AG08395 (cell line): ENCODE measurements around the gene DMC1.
"Not testable (repeated sequence)": the region's sequence is repeated elsewhere in the genome, so short reads cannot be mapped to it uniquely, and the experiment has no call there.

ENCODE experiments used
- DNase-seq: peaks from one replicate; pipeline ENCODE4 v3.0.0; 2012; ENCODE audit warnings: mixed read lengths, low spot score

Gene DMC1

DNA sequence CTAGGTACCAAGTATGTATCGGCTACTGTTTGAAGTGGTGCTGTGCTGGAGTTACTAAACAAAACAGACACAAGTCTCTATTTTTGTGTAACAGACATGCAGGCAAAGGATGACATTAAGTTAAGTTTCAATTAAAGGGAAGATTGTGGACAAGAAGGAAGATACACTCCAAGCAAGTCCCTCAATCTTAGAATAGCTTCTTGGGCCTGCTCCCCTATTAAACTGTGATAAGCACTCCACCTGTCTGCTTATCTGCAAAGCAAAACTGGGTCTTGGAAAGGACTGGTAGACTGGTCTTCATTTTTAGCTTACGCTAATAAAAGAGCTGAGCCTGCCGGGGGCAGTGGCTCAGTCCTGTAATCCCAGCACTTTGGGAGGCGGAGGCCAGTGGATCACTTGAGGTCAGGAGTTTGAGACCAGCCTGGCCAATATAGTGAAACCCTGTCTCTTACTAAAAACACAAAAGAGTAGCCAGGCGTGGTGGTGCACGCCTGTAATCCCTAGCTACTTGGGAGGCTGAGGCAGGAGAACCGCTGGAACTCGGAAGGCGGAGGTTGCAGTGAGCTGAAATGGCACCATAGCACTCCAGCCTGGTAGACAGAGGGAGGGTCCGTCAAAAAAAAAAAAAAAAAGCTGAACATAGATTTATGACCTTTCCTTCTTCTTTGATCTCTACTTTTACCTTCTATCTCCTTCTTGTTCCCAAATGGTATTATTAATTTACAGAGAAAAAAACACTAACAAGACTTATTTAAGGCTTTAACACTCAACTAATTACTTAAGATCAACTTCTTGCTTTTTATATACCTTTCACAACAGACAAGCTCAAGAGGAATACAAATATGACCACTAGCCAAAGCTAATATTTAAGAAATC, 67.9 kb downstream of the DMC1 start:
- DNase-seq: no peak

GRCh38 chr22:38497869-38498268, 72.1 kb downstream of the DMC1 start:
- no peak for DNase-seq

DNA sequence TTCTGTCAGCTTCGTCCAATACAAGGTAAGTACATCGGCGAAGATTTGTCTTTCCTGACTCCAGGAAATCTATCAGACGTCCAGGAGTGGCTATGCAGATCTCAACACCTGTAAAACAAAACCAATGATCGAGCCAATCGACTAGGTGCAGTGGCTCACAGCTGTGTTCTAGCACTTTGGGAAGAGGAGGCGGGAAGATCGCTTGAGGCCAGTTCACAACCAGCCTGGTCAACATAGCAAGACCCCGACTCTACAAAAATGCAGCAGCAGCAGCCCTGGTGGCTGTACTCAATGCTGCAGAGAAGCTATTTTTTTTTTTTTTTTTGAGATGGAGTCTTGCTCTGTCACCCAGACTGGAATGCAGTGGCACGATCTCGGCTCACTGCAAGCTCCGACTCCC, 75.0 kb downstream of the DMC1 start:
- DNase-seq: no peak

DNA sequence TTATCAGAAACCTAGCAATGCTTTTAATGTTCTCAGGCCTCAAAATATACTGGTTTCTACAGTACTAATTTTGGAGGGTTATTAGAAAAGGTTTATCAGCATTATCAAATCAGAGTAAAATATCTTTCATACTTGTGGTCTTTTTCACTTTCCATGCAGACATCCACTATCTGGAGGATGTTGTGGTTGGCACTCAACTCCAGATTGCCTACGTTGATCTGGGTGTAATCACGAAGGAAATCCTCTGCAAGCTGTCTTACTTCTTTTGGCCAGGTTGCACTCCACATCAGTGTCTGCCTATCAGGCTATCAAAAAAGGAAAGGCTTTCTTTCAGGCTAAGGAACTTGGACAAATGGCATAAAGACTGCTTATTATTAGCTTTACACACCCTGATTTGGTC, 75.5 kb downstream of the DMC1 start:
- no peak for DNase-seq

DNA sequence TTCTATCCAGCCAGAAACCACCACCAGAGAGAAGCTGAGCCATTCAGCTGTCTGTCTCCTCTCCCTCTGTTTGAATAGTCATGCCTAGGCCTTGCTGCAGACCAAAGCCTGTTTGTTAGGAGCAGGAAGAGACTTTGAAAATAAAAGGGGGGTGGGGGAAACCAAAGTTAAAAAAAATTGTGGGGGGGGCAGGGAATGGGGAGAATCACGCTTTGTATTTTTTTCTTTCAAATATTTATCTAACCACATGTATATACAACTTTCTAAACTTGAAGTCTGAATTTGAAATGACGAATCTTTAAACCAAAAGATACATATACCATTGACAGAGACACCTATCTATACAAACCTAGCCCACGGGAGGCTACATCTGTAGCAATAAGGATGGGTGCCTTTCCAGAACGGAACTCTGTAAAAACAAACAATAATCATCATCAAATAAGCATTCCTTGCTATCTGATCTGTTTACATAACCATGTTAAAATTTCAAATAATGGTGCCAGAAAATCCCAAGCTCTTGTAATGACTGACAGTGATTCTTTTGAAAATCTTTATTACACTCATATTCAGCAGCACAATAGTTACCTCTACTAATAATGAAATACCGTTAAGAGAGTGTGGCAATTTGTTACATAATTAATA, 78.2 kb downstream of the DMC1 start:
- no peak for DNase-seq

GRCh38 chr22:38490915-38491314, 79.1 kb downstream of the DMC1 start:
- DNase-seq: no peak

DNA sequence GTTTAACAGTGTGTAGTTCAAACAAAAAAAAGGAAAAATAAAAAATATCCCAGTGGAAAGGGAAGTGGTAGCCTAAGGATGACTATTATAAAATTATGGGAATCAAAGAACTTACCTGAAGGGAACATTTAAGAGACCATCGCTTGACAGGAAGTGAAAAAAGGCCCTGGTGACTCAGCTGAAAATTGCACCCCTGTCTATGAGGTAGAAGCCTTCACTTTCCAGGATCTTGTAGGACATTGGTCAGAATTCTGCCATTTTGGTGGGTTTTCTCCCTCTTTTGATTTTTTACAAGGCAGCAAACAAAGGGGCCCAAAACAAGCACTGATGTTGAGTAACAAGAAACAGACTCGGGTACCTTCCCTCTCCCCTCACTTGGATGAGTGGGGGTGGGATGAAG, 79.5 kb downstream of the DMC1 start:
- DNase-seq: no peak

GRCh38 chr22:38489561-38490145, 80.3 kb downstream of the DMC1 start:
- no peak for DNase-seq

DNA sequence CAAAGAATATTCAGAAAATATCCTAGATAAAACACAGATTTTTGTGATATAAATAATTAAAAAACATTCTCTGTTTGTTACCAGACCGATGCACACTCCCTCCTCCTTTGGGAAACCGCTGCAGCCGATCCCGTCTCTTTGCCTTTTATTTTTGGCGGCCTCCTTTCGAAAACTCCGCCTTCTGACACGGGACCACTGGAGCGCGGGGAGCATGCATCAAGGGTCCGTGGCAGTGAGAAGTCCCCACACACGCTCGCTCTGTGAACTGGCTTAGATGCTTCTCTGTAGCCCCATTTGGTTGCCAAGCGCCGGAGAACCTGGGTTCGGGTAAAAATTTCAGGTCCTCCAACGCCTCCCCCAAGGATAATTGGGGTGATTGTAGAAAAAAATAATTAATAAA, 80.8 kb downstream of the DMC1 start:
- DNase-seq: no peak

GRCh38 chr22:38487946-38488345, 82.0 kb downstream of the DMC1 start:
- DNase-seq: no peak

- no peak for DNase-seq
Observed at GRCh38 chr22:38485783-38486182, 84.2 kb downstream of the DMC1 start.

- no peak for DNase-seq
Observed at GRCh38 chr22:38484244-38484643, 85.7 kb downstream of the DMC1 start.

DNA sequence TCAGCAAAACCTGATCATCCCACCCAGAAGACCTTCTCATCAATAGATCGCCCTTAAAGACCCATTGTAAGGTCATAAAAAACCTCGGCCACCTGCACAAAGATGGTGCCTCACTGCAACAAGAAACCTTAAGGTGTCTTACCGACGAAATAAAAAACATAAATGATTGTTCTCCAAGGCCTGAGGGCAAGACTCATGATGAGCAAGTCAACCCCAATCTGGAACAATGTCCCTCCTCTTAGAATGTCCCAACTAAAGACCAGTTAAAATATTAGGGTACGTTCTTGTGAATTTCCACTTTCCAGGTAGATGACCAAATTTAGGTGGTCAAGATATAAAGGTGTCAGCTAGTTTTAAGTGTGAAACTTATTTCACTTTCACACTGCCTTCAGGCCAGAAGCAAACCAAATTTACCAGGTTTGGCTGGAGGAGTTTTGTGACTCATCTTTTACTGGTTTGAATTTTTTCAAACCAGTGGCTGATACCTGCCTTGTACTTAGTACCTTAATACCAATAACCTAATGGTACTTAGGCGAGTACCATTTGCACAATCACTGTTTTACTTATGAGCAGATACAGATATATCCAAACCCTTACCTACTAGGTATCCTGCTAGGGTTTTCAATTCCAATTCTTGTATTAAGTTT, 87.2 kb downstream of the DMC1 start:
- no peak for DNase-seq

GRCh38 chr22:38481871-38482332, 88.1 kb downstream of the DMC1 start:
- no peak for DNase-seq

- no peak for DNase-seq
Observed at GRCh38 chr22:38481162-38481870, 88.7 kb downstream of the DMC1 start.

DNA sequence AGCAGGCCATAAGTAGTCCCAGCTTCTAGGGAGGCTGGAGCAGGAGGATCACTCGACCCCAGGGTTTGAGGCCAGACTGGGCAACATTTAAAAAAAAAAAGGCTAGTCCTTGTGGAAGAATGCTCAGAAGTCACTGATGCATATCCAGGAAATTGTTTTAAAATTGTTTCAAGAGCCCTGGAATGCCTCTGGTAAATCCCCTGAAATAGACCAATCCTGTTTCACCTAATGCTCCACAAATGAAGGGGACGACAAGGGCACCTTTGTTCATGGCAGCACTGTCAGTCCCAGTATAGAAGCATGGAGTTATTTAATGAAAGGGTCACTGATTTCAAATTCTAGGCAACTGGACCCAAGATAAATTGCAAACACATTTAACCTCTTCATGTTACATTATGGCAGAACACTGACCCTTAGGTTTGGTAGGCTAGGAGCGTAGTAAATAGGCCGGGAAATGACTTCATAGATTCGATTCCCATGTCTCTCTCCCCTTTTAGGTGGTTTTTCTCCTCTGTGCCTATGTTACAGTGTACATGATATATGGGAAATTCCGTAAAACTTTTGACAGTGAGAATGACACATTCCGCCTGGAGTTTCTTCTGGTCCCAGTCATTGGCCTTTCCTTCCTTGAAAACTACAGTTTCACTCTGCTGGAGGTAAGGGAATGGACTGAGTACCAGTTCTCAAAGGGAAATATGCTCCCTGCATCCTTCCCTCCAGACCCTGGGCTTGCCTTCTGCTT, 90.7 kb downstream of the DMC1 start:
- no peak for DNase-seq

GRCh38 chr22:38477585-38477984, 92.4 kb downstream of the DMC1 start:
- DNase-seq: no peak

DNA sequence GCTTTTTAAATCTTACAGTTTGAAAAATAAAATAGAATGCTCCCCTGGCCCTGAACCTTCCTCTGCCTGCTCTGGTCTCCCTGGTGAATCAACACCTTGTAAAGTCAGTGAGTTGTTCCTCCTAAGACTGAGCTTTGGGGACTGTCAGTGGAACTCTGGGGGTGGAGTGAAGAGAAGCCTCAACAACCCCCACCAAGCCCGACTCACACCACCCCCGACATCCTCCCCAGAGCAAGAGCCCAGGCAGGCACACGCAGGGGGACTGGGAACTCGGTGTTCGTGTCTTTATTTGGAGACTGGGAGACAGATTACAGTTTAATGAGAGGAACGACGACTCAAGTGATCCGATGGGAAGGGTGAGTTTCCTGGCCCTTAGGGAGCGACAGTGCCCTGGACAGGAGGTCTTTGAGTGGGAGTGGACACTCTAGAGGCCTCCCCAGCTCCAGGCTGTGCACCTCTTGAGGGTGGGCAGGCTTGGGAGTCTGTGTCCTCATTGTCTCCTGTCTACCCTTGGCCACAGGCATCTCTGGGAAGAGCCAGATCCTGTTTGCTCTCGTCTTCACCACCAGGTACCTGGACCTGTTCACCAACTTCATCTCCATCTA, 95.9 kb downstream of the DMC1 start:
- no peak for DNase-seq

GRCh38 chr22:38471237-38471636, 98.7 kb downstream of the DMC1 start:
- no peak for DNase-seq

- DNase-seq: not testable (repeated sequence)
Observed at GRCh38 chr22:38470179-38470578, 99.8 kb downstream of the DMC1 start.

DNA sequence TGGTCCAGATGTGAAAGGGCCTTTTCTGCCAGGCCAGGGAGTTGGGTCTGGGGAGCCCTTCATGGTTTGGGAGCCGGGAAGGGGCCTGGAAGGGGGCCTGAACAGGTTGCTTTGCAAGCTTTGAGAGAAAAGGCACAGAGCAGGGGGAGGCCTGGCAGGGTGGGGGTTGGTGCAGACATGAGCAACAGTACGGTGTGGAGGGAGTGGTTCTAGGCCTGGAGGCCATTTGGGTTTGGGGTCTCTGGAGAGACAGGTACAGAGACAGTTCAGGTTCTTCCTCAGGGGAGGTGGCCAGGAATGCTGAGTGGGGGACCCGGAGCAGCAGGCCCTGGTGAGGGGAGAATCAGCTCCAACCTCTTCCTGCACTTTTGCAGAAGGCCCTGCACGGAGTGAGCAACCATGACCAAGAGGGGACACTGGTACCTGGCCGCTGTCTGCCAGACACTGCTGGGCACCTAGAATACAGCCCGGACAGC, 100.6 kb downstream of the DMC1 start:
- no peak for DNase-seq
